CD4-positive, alpha-beta T cell treated with Interleukin-6 for 4 hours (primary cell): ENCODE data around the gene FOXN1.
"Not testable (repeated sequence)": the region's sequence is repeated elsewhere in the genome, so short reads cannot be mapped to it uniquely, and the experiment has no call there.

Experiments
- DNase-seq: peaks from one replicate; pipeline ENCODE4 v3.0.0-alpha.2; 2020; ENCODE audit warnings: mixed read lengths

The FOXN1 gene, protein sequence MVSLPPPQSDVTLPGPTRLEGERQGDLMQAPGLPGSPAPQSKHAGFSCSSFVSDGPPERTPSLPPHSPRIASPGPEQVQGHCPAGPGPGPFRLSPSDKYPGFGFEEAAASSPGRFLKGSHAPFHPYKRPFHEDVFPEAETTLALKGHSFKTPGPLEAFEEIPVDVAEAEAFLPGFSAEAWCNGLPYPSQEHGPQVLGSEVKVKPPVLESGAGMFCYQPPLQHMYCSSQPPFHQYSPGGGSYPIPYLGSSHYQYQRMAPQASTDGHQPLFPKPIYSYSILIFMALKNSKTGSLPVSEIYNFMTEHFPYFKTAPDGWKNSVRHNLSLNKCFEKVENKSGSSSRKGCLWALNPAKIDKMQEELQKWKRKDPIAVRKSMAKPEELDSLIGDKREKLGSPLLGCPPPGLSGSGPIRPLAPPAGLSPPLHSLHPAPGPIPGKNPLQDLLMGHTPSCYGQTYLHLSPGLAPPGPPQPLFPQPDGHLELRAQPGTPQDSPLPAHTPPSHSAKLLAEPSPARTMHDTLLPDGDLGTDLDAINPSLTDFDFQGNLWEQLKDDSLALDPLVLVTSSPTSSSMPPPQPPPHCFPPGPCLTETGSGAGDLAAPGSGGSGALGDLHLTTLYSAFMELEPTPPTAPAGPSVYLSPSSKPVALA

DNA sequence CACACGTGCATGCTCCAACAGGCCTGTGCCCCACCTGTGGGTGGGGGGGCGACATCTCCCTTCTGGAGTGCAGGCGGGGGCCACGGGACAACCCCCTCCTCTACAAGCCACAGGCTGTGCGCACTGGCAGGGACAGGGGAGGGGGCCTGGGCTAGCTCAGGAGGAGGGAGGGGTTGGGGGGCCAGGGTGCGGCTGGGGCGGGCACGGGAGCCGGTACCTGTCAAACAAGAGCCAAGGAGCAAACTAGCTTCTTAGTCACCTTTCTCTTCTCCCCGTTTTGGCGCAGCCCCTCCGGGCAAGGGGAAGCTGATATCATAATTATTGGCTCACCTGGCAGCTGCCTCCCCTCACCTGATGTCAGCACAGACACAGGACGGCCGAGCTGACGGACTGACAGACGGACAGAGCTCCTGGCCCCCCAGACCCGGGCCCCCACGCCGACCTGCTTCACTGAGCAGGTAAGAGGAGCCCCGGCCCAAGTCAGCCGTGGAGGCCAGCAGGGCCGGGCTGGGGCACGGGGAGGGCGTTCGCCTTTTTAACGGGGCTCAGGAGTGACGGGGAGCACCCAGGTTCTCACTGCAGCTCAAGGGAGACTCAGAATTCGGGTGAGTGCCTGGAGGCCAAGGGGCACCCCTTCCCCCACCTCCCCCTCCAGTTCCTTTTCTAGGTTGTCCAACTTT, at the start of gene FOXN1:
TSS of gene FOXN1 (plus strand) at position 363 of the 680 bp plus-strand sequence. CDS start 17,622 bp downstream, outside the sequence.
- DNase-seq, result no peak

DNA sequence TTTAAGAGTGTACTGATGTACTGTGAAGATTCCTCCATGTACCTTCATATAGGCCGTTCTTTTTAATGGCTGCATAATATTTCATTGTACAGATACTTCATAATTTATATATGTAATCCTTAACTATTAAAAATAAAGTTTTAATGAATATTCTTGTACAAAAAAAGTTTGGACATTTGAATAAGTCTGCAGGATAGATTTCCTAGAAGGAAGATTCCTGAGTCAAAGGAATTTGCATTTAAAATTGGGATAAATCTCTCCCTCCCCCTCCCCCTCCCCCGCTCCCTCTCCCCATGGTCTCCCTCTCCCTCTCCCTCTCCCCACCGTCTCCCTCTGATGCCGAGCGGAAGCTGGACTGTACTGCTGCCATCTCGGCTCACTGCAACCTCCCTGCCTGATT, 48.3 kb upstream of the FOXN1 start:
- no peak for DNase-seq

DNA sequence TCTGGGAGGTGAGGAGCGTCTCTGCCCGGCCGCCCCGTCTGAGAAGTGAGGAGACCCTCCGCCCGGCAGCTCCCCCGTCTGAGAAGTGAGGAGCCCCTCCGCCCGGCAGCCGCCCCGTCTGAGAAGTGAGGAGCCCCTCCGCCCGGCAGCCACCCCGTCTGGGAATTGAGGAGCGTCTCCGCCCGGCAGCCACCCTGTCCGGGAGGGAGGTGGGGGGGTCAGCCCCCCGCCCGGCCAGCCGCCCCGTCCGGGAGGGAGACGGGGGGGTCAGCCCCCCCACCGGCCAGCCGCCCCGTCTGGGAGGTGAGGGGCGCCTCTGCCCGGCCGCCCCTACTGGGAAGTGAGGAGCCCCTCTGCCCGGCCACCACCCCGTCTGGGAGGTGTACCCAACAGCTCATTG, 47.3 kb upstream of the FOXN1 start:
- not testable (repeated sequence) for DNase-seq

DNA sequence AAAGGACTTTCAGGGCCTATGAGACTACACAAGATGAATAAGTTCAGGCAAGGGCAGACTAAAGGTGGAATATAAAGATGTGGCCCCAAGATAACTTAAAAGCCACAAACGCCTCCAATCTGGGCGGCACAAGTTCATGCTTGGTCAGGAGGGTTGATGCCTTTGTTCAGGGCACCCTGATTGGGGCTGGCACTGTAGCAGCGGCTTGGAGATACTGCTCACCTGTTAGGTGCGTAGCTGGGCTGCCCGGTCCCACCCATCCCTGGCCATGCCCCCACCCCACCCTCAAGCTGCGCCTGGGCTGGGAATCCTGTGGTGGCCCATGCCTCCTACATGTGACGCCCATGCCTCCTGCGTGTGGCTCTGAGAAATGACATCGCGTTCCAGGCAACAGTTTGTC, 45.2 kb upstream of the FOXN1 start:
- DNase-seq, result no peak

DNA sequence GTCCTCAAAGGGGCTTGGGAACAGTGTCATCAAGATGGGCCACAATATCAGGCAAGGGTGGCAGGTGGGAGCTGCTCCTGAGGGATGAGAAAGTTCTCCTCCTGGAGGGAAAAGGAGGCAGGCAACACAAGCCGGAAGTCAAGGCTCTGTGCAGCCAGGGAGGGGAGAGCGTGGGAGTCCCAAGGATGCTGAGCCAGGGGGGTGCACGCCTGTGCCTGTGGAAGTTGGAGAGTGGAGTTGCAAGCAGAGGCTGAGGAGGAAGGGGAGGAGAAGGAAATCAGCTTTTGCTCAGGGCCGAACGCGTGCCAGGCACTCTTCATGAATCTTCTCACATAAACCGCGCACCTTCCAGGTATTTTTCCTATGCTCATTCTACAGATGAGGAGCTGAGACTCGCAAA, 40.1 kb upstream of the FOXN1 start:
- no peak for DNase-seq

DNA sequence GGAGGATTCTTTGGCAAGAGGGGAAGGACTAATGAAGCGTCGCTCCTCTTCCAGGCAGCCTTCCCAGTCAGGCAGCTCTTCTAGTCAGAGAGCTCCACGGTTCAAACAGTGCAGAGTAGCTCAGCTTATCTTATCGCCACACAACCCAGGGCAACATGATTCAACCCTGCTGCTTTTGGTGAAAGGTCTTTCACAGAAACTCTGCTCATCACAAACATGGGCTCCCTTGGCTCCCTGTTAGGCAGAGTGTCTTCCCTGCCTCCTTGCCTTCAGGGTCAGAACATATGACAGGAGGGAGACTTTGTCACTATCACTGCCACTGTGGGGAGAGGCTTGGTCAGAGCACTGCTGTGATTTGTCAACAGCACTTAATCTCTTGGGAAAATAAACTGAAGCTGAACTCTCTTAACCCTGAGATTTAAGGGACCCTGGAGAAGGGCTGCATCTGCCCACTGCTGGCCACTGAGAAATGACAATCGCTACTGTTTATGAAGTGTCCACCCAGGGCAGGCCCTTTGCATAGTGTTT, 39.6 kb upstream of the FOXN1 start:
- DNase-seq, result no peak

DNA sequence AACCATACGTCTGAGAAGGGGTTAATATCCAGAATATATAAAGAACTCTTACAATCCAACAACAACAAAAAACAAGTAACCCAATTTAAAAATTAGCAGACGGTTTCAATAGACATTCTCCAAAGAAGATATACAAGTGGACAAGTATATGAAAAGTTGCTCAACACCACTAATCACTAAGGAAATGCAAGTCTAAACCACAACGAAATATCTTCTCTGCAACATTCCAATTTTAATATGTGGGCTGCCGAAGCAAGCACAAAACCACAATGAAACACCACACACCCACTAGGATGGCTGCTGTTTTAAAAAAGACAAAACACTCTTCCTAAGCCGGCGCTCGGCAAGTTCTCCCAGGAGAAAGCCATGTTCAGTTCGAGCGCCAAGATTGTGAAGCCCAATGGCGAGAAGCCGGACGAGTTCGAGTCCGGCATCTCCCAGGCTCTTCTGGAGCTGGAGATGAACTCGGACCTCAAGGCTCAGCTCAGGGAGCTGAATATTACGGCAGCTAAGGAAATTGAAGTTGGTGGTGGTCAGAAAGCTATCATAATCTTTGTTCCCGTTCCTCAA, 38.6 kb upstream of the FOXN1 start:
- no peak for DNase-seq

DNA sequence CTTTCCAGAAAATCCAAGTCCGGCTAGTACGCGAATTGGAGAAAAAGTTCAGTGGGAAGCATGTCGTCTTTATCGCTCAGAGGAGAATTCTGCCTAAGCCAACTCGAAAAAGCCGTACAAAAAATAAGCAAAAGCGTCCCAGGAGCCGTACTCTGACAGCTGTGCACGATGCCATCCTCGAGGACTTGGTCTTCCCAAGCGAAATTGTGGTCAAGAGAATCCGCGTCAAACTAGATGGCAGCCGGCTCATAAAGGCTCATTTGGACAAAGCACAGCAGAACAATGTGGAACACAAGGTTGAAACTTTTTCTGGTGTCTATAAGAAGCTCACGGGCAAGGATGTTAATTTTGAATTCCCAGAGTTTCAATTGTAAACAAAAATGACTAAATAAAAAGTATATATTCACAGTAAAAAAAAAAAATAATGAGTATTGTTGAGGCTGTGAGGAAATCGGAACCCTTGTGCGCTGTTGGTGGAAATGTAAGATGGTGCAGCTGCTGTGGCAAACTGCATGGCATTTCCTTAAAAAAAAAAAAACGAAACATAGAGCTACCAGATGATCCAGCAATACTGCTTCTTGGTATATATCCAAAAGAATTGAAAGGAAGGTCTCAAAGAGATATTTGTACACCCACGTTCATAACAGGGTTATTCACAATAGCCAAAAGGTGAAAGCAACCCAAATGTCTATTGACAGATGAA, 38.0 kb upstream of the FOXN1 start:
- DNase-seq, result not testable (repeated sequence)

DNA sequence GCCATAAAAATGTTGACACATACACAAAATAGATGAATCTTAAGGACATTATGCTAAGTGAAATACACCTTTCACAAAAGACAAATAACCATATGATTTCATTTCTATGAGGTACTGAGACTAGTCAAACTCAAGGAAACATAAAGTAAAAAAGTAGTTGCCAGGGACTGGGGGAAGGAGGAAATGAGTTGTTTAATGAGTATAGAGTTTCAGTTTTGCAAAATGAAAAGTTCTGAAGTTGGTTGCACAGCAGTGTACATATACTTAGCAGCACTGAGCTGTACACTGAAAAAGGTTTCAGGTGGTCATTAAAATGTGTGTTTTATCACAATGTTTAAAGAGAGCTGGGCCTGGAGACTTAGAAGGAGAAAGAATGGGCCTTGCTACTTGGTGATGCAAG, 37.4 kb upstream of the FOXN1 start:
- no peak for DNase-seq

DNA sequence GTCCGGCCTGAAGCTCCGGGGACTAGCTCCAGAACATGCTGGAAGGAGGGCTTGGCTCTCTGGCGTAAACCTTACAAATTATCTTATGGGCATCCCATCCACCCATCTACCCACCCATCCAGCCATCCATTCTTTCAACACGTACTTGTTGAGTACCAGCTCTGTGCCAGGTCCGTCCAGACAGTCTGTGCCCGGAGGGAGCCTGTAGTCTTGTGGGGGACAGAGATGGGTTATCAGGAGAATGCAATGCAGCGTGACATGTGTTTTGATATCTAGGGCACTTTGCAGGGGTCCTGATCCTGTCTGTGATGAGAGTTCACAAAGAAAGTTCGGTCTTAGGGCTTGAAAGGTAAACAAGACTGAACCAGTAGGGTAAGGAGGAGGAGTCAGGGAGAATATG, 36.8 kb upstream of the FOXN1 start:
- no peak for DNase-seq

DNA sequence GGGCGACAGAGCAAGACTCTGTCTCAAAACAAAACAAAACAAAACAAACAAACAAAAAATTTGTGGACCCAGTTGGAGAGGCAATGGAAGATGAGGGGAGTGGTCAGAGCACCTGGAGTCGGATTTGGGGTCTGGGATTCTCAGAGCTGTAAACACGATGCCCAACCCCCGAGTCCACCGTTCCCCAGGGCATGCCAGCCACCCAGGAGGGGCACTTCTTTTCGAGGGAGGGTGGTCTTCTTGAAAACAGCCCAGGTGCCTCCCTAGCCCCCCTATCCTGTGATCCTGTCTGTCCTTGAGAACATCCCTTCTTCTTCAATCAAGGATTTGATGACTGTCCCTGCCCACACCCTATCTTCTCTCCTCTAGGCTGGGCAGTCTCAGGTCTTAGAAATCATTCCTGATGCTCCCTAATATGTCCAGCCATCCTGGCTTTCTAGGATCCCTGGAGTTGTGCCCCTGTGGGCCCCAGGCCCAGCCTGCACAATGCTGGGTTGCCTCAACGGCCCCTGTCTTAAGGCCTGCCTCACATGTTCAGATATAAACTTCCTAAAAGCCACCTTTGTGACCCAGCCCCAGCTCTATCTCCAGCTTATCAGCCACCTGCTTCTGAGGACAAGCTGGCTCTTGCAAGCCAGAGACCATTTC, 35.8 kb upstream of the FOXN1 start:
- no peak for DNase-seq

DNA sequence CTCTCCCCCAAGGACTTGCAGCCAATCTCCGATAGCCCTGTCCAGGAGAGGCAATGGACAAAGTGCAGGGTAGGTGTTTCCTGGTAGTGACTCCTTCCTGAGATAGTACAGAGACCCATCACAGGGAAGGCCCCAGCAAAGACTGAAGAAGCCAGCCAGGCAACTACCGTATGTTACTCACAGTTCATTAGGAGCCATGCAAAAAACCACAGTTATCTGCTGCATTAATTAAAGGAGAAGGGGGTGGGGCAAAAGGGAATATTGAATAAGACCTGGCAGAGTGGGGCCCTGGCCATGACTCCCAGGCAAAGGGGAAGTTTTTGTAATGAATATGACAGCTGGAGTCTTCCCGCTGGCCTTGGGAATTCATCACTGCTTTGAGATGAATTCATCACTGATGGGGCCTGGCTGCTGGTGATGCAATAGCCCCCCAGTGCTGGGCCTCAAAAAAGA, 35.2 kb upstream of the FOXN1 start:
- DNase-seq, result no peak

DNA sequence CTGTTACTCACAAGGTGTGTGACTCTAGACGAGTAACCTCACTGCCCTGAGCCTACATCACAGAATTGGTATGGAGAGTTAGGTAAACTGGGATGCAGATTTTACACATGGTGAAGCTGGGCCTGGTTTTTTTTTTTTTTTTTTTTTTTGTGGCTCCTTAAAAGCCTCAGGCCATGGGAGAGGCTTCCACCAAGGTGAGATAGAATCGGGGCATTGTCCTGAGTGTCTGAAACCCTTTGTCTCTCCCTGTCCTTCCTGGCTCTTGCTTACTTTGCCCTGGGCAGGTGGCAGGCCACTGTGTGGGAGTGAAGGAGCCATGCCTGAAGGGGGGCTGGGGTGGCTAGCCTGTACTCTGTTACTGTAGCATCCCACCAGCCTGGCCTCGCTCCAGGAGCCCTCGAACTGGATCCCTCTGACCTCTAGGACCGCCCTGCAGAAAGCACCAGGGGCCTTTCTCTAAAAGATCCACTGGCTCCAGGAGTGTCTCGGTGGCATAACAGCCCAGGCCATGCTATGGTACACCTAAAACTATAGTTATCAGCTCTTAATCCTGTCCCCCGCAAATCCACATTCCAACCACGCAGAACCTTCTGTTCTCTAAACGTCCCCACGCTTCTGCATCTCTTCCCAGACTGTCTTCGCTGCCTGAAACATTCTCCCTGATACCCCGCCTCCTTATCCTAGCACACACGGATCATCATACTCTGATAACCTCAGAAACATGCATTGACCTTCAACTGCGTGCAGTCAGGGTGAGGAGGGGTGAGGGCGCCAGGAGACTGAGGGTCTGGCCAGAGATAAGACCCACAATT, 34.4 kb upstream of the FOXN1 start:
- DNase-seq, result no peak

DNA sequence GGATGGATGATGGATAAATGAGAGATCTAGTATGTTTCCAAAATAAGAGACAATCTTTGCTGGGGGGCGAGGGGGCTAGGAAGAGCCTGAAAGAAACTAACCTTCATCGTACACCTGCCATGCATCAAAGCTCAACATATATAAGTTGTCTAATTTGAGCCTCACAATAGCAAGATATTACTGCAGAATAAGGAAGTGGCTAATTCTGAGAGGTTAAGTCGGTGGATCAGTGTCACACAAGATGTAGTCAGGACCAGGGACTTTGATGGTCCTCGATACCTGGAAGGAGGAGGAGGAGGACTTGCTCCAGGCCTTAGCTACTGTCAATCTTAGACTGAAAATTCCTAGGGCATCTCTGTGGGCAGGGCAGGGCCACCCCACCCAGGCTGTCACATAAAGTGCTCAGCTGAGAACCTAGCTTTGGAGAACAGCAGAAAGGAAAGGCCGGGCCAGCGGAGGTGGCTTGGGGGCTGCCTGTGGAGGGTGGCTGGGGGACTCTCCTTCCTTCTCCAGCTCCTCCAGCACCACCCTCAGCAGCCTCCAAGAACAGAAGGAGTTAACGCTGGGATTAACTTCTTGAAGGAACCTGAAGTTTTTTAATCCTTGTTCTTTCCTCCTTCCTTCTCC, 33.2 kb upstream of the FOXN1 start:
- no peak for DNase-seq

DNA sequence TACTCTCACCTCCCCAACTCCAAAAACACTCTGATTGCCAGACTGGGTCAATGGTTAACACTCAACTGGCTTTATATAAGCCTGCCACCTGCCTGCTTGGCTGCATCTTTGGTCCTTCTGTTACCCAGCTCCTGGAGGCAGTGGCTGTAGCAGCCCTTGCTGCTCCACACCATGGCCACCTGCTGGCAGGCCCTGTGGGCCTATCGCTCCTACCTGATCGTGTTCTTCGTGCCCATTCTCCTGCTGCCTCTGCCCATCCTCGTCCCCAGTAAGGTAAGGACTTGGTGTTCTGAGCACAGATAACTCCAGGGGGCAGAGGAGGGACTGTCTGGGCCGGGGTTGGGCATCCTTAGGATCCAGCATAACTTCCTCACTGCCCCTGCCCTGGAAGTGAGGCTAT, 32.6 kb upstream of the FOXN1 start, which contains the start of gene SLC13A2:
TSS of gene SLC13A2 (plus strand) at position 103 of the 400 bp plus-strand sequence. CDS start at position 172, 69 bp downstream.
- DNase-seq, result no peak

DNA sequence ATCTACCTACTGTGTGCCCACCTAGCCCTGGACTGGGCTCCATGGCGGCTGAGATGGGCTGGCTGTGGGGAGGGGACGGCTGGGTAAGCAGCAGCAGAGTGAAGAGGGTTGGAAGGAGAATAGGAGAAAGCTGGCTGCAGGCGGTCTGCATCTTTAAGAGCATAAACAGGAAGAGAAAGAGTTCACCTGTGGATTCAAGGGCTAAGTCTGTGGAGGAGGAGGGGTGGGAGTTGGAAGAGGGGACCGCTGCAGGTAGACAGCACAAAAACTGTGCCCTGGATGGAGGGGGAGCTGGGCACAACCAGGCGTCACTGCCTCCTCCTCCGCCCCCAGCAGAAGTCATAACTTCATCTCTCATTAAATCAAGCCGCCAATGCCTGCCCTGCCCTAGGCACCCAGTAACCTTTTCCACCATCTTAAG, 32.0 kb upstream of the FOXN1 start:
- DNase-seq, result no peak

DNA sequence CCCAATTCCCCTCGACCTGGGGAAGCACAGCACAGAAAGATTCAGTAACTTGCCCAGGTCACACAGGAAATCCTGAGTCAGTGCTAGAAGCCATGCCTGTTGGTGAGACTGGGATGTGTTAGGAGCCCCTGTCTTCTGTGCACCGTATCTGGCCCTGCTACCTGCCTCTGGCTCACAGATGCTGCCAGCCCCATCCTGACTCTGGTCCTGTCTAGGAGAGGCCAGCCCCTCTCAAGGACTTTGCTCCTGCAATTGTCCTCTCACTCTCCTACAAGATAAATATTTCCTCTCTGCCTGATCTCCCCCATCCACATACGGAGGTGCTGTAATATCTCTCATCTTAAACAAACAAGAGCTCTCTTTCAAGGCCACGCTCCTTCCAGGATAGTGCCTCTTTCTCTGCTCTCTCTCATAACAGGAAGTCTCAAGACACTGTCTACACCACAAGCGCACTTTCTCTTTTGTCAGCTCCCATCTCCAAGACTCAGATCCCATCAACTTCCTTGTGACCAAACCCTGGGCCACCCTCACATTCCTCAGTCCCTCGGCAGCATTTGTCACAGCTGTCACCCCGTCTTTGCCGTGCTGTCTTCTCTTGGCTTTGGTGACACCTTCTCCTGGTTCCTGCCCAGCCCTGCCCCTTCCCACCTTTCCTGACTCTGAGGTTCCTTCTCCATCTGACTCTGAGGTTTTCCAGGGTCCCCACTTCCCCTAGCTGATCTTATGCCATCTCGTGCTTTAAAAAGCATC, 30.8 kb upstream of the FOXN1 start:
- no peak for DNase-seq

DNA sequence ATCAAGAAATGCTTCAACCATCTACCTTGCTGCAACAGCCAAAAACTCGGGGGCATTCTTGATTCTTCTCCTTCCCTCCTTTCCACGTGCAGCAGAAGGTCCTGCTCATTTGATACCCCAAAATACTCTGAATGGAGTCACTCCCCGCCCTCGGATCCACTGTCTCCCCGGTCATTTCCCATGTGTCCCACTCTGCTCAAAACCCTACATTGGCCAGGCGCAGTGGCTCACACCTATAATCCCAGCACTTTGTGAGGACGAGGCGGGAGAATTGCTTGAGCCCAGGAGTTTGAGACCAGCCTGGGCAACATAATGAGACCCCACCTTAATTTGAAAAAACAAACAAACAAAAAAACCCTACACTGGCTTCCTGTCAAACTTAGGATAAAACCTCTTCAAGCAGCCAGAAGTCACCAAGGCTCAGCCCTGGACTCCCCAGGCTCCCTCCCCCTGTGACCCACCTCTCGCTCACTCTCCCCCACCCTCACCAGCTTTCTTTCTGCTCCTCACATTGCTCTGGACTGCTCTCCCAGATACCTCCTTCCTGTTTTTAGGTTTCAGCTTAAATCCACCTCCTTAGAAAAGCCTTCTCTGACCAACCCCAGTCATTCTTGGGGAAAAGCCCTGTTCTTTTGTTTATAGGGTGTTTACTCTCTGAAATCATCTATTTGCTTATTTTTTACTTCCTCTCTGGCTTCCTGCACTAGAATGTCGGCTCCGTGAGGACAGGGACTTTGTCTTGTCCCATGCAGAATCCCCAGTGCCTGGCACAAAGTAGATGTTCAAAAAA, 29.9 kb upstream of the FOXN1 start:
- no peak for DNase-seq

DNA sequence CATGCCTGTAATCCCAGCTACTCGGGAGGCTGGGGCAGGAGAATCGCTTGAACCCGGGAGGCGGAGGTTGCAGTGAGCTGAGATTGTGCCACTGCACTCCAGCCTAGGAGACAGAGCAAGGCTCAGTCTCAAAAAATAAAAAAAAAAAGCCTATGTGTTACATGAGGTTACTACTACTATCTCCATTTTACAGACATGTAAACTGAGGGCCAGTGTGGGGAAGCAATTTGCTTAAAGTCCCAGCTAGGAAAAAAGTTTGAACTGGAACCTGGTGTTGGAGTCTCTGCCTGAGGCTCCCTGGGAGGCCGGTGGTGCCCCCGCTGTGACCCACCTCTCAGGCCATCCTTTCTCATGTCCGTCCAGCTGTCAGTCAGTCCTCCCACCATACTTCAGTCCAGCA, 28.2 kb upstream of the FOXN1 start:
- DNase-seq, result no peak
